ENCODE data around the gene ADGRA1.

ADGRA1 gene

GRCh38 chr10:133040198-133040597, 47.5 kb upstream of the ADGRA1 start:
- Histone ChIP-seq H4K20me1 (ENCODE audit: insufficient read depth) (no peaks in the 10 kb centered on the region), H3K36me3 (ENCODE audit: insufficient read depth) (no peaks in the 10 kb centered on the region)

GRCh38 chr10:133041101-133041500, 46.6 kb upstream of the ADGRA1 start:
- H3K27ac ChIP-seq, result no peak overlapping the region
- H3K4me2 ChIP-seq, result no peak overlapping the region
- H3K79me2 ChIP-seq (ENCODE audit: insufficient read depth, low read depth), result no peaks in the 10 kb centered on the region
- no peak overlapping the region for H3K4me3 ChIP-seq (IDR thresholded peaks at IDR 0.05; ENCODE audit: insufficient read depth, low read depth, low read length)
- no peaks in the 10 kb centered on the region for H3K36me3 ChIP-seq (ENCODE audit: insufficient read depth)
- no peak overlapping the region for H2AFZ ChIP-seq (ENCODE audit: low read depth)
- no peak for TF ChIP-seq CTCF (conservative IDR thresholded peaks at IDR 0.05; ENCODE audit: low read depth, low read length)
- no peaks in the 10 kb centered on the region for H4K20me1 ChIP-seq (ENCODE audit: insufficient read depth)
- H3K9ac ChIP-seq, result no peak overlapping the region
- no peaks in the 10 kb centered on the region for H3K4me1 ChIP-seq (ENCODE audit: low read depth, poor library complexity, severe bottlenecking)
- peaks cover 49% of the 10 kb centered on the region; the same call in 1 of the 2 replicates for H3K27me3 ChIP-seq (ENCODE audit: insufficient read depth, low read depth)

More at GRCh38 chr10:133040198-133040597, 47.5 kb upstream of the ADGRA1 start:
- H2AFZ ChIP-seq (ENCODE audit: low read depth), result no peak overlapping the region
- no peak overlapping the region for H3K9ac ChIP-seq
- H3K27me3 ChIP-seq (ENCODE audit: insufficient read depth, low read depth), result peaks cover 49% of the 10 kb centered on the region; the same call in 1 of the 2 replicates
- H3K4me2 ChIP-seq, result no peak overlapping the region
- H3K4me3 ChIP-seq (IDR thresholded peaks at IDR 0.05; ENCODE audit: insufficient read depth, low read depth, low read length), result no peak overlapping the region
- no peak overlapping the region for H3K27ac ChIP-seq
- no peak for TF ChIP-seq CTCF (conservative IDR thresholded peaks at IDR 0.05; ENCODE audit: low read depth, low read length)
- no peaks in the 10 kb centered on the region for H3K79me2 ChIP-seq (ENCODE audit: insufficient read depth, low read depth)
- no peaks in the 10 kb centered on the region for H3K4me1 ChIP-seq (ENCODE audit: low read depth, poor library complexity, severe bottlenecking)

- H3K9ac ChIP-seq, result no peak overlapping the region
Observed at GRCh38 chr10:133042061-133042460, 45.7 kb upstream of the ADGRA1 start.

GRCh38 chr10:133042816-133043215, 44.9 kb upstream of the ADGRA1 start:
- H2AFZ ChIP-seq (ENCODE audit: low read depth), result no peak overlapping the region
- H3K27me3 ChIP-seq (ENCODE audit: insufficient read depth, low read depth), result peaks cover 44% of the 10 kb centered on the region; the same call in 1 of the 2 replicates
- no peak overlapping the region for H3K4me2 ChIP-seq
- H3K4me3 ChIP-seq (IDR thresholded peaks at IDR 0.05; ENCODE audit: insufficient read depth, low read depth, low read length), result no peak overlapping the region
- no peak overlapping the region for H3K27ac ChIP-seq
- no peaks in the 10 kb centered on the region for H4K20me1 ChIP-seq (ENCODE audit: insufficient read depth)
- H3K9ac ChIP-seq, result no peak overlapping the region
- TF ChIP-seq CTCF (conservative IDR thresholded peaks at IDR 0.05; ENCODE audit: low read depth, low read length), result no peak
- H3K79me2 ChIP-seq (ENCODE audit: insufficient read depth, low read depth), result no peaks in the 10 kb centered on the region
- H3K4me1 ChIP-seq (ENCODE audit: low read depth, poor library complexity, severe bottlenecking), result no peaks in the 10 kb centered on the region
- H3K36me3 ChIP-seq (ENCODE audit: insufficient read depth), result no peaks in the 10 kb centered on the region

More at GRCh38 chr10:133042061-133042460, 45.7 kb upstream of the ADGRA1 start:
- H3K36me3 ChIP-seq (ENCODE audit: insufficient read depth), result no peaks in the 10 kb centered on the region
- no peak overlapping the region for H3K27ac ChIP-seq
- TF ChIP-seq CTCF (conservative IDR thresholded peaks at IDR 0.05; ENCODE audit: low read depth, low read length), result no peak
- H4K20me1 ChIP-seq (ENCODE audit: insufficient read depth), result no peaks in the 10 kb centered on the region
- no peaks in the 10 kb centered on the region for H3K79me2 ChIP-seq (ENCODE audit: insufficient read depth, low read depth)
- no peak overlapping the region for H3K4me2 ChIP-seq
- no peak overlapping the region for H2AFZ ChIP-seq (ENCODE audit: low read depth)
- H3K27me3 ChIP-seq (ENCODE audit: insufficient read depth, low read depth), result peaks cover 50% of the 10 kb centered on the region; the same call in 1 of the 2 replicates
- H3K4me1 ChIP-seq (ENCODE audit: low read depth, poor library complexity, severe bottlenecking), result no peaks in the 10 kb centered on the region
- no peak overlapping the region for H3K4me3 ChIP-seq (IDR thresholded peaks at IDR 0.05; ENCODE audit: insufficient read depth, low read depth, low read length)

All from KMS-11 (cell line).